GM12878 (cell line): ENCODE measurements around the gene ERBB3. TPM values are rescaled to one million over a fixed set of nuclear protein-coding genes. Genes with fewer than 3 reads are reported as not detected.

Experiments used
- ATAC-seq: fragments of 200-7000 bp; cut with Tn5 transposase; 3 replicates; pipeline ENCODE4 v1.9.1; 2020; ENCODE audit warnings: mild to moderate bottlenecking, moderate library complexity
- BruUV-seq: library from RNA; stranded (reverse); fragments of 400-500 nt; replicated peaks from 2 replicates; lab custom pipeline; 2021; lab: Mats Ljungman, UMichigan
- CTCF ChIA-PET: fragments of 300-600 bp; sonication (Branson Sonifier 250); formaldehyde crosslinking; extraction: SDS; loops from one replicate; lab custom pipeline; 2021; ENCODE audit warnings: inconsistent platforms; lab: Yijun Ruan, JAX
- POLR2A ChIA-PET: fragments of 350-600 bp; formaldehyde crosslinking; extraction: SDS; loops from one replicate; lab custom pipeline; 2021; ENCODE audit warnings: inconsistent platforms; lab: Charles Lee
- RAD21 ChIA-PET: fragments of 300-600 bp; sonication (Branson Sonifier 250); formaldehyde crosslinking; loops from one replicate; lab custom pipeline; 2023; ENCODE audit warnings: antibody characterized with exemption; ENCODE audit not compliant: unreplicated experiment; lab: Charles Lee
- SMC1A ChIA-PET: fragments of 300-600 bp; sonication (Branson Sonifier 250); formaldehyde crosslinking; loops from one replicate; lab custom pipeline; 2023; ENCODE audit not compliant: unreplicated experiment, uncharacterized antibody; lab: Charles Lee
- DNase-seq: peaks from one replicate; pipeline ENCODE4 v3.0.0-alpha.2; 2011; ENCODE audit warnings: low read depth, low spot score
- FAIRE-seq: peaks from 3 replicates; lab custom pipeline; 2011; peaks lifted over from hg19 to GRCh38; lab: Jason Lieb, UNC
- H2AFZ ChIP-seq: 2 replicates; pipeline ENCODE4 v1.6.0; 2011; ENCODE audit warnings: low read depth, low read length, control low read depth; ENCODE audit not compliant: control insufficient read depth
- H3K27ac ChIP-seq: 2 replicates; pipeline ENCODE4 v1.5.1; 2011; ENCODE audit warnings: control low read depth; ENCODE audit not compliant: control insufficient read depth, insufficient read depth
- H3K27me3 ChIP-seq, 2 experiments: replicated peaks in 1 of 2; 2 replicates each; pipeline versions ENCODE4 v1.6.0 to v1.6.1; 2011; ENCODE audit warnings: low read length in 1 of 2; ENCODE audit not compliant: control insufficient read depth in 2 of 2, insufficient read depth in 2 of 2
- H3K36me3 ChIP-seq, 2 experiments: 2 replicates each; pipeline ENCODE4 v1.5.1; 2011; ENCODE audit warnings: low read length in 1 of 2; ENCODE audit not compliant: control insufficient read depth in 2 of 2, insufficient read depth in 2 of 2
- H3K4me1 ChIP-seq: 2 replicates; pipeline ENCODE4 v1.6.1; 2011; ENCODE audit warnings: mild to moderate bottlenecking, low read length, moderate library complexity, mixed read lengths; ENCODE audit not compliant: control insufficient read depth, insufficient read depth
- H3K4me2 ChIP-seq: 2 replicates; pipeline ENCODE4 v1.6.0; 2011; ENCODE audit warnings: control low read depth; ENCODE audit not compliant: control insufficient read depth, insufficient read depth
- H3K4me3 ChIP-seq: fragments of 200-600 bp; sonication (generic); 2 replicates; pipeline ENCODE4 v1.5.1; 2016
- H3K79me2 ChIP-seq: 2 replicates; pipeline ENCODE4 v1.6.0; 2011; ENCODE audit warnings: low read length; ENCODE audit not compliant: control insufficient read depth, insufficient read depth
- H3K9ac ChIP-seq: 2 replicates; pipeline ENCODE4 v1.8.0; 2011; ENCODE audit warnings: low read length, control low read depth, mixed read lengths; ENCODE audit not compliant: control insufficient read depth, insufficient read depth
- H3K9me3 ChIP-seq: replicated peaks from 3 replicates; pipeline ENCODE4 v1.5.1; 2011; ENCODE audit warnings: mild to moderate bottlenecking, low read length; ENCODE audit not compliant: control insufficient read depth, insufficient read depth
- H4K20me1 ChIP-seq: 2 replicates; pipeline ENCODE4 v1.6.0; 2011; ENCODE audit not compliant: control insufficient read depth, insufficient read depth
- BCLAF1 ChIP-seq: fragments of 450-650 bp; IDR thresholded peaks from 2 replicates; pipeline ENCODE4 v1.6.1; 2017; ENCODE audit warnings: antibody characterized with exemption, mild to moderate bottlenecking, moderate library complexity
- CTCF ChIP-seq, 3 experiments: IDR thresholded peaks in 2 of 3; conservative IDR thresholded peaks in 1 of 3; 2 replicates each; pipeline ENCODE4 v1.5.1; 2011; ENCODE audit warnings: low read depth in 3 of 3, low read length in 3 of 3, mild to moderate bottlenecking in 3 of 3, control low read depth in 2 of 3, moderate library complexity in 2 of 3, inconsistent platforms in 1 of 3, mixed read lengths in 1 of 3; ENCODE audit not compliant: control insufficient read depth in 2 of 3, insufficient read depth in 1 of 3; ENCODE audit errors: extremely low read depth in 1 of 3
- IKZF1 ChIP-seq: fragments of 450-650 bp; conservative IDR thresholded peaks from 2 replicates; pipeline ENCODE4 v1.6.1; 2017; ENCODE audit warnings: antibody characterized with exemption, mild to moderate bottlenecking
- IKZF2 ChIP-seq, 2 experiments: fragments of 450-650 bp; IDR thresholded peaks; 2 replicates each; pipeline ENCODE4 v1.6.1; 2017; ENCODE audit warnings: mild to moderate bottlenecking in 2 of 2, moderate library complexity in 2 of 2
- LARP7 ChIP-seq: fragments of 450-650 bp; IDR thresholded peaks from 2 replicates; pipeline ENCODE4 v1.6.1; 2017; ENCODE audit warnings: mild to moderate bottlenecking
- MAX ChIP-seq: IDR thresholded peaks from 2 replicates; pipeline ENCODE4 v1.6.1; 2012; ENCODE audit warnings: low read depth, low read length, improper control_type of control experiment
- MEF2A ChIP-seq: IDR thresholded peaks from 2 replicates; pipeline ENCODE4 v1.6.1; 2011; ENCODE audit warnings: low read depth, mild to moderate bottlenecking, low read length, moderate library complexity; ENCODE audit not compliant: insufficient read depth
- MXI1 ChIP-seq: fragments of 150-350 bp; IDR thresholded peaks from 2 replicates; pipeline ENCODE4 v1.6.1; 2011; ENCODE audit warnings: low read depth, mild to moderate bottlenecking, inconsistent platforms, low read length, improper control_type of control experiment
- MYC ChIP-seq: IDR thresholded peaks from 2 replicates; pipeline ENCODE4 v1.6.1; 2011; ENCODE audit warnings: mild to moderate bottlenecking, low read length, moderate library complexity, inconsistent platforms; ENCODE audit not compliant: insufficient read depth, insufficient replicate concordance, insufficient read length, severe bottlenecking
- RELB ChIP-seq: fragments of 450-650 bp; IDR thresholded peaks from 2 replicates; pipeline ENCODE4 v1.6.1; 2017; ENCODE audit warnings: low read depth, mild to moderate bottlenecking, moderate library complexity
- RUNX3 ChIP-seq: IDR thresholded peaks from 2 replicates; pipeline ENCODE4 v1.6.1; 2012; ENCODE audit warnings: low read length, inconsistent platforms
- SIN3A ChIP-seq: IDR thresholded peaks from 2 replicates; pipeline ENCODE4 v1.6.1; 2012; ENCODE audit warnings: low read depth, low read length, improper control_type of control experiment
- SIX5 ChIP-seq: IDR thresholded peaks from 2 replicates; pipeline ENCODE4 v1.6.1; 2011; ENCODE audit warnings: mild to moderate bottlenecking, low read depth, low read length, moderate library complexity; ENCODE audit not compliant: severe bottlenecking
- TARDBP ChIP-seq: IDR thresholded peaks from 2 replicates; pipeline ENCODE4 v1.6.1; 2016; ENCODE audit warnings: borderline replicate concordance
- WRNIP1 ChIP-seq: IDR thresholded peaks from 2 replicates; pipeline ENCODE4 v1.6.1; 2011; ENCODE audit warnings: low read depth, low read length, improper control_type of control experiment, borderline replicate concordance
- YBX1 ChIP-seq: fragments of 450-650 bp; IDR thresholded peaks from 2 replicates; pipeline ENCODE4 v1.6.1; 2016; ENCODE audit warnings: antibody characterized with exemption
- ZNF622 ChIP-seq: fragments of 450-650 bp; IDR thresholded peaks from 2 replicates; pipeline ENCODE4 v1.6.1; 2017; ENCODE audit warnings: mild to moderate bottlenecking, inconsistent platforms
- WGBS: methylation state at CpG from one replicate; pipeline ENCODE4 v1.1.6; 2016; ENCODE audit warnings: low lambda C conversion rate; ENCODE audit not compliant: insufficient replicate concordance, insufficient coverage; ENCODE audit errors: missing lambda C conversion rate; 5-methylcytosine and 5-hydroxymethylcytosine counted together
- in situ Hi-C: fragments of 300-500 bp; cut with MboI; formaldehyde crosslinking; loops from 9 replicates; pipeline ENCODE4 v1.14.3; 2018; ENCODE audit warnings: mixed read lengths
- intact Hi-C: fragments of 100-400 bp; cut with micrococcal nuclease; formaldehyde crosslinking; loops from one replicate; pipeline ENCODE4 v1.14.2; 2022; ENCODE audit not compliant: unreplicated experiment
- polyA plus RNA-seq, 11 experiments: library from polyadenylated mRNA; depleted of rRNA in 4 of 11; unstranded in 6 of 11; stranded (reverse) in 5 of 11; fragments of >200 nt; fragmentation: Nextera tagmentation in 4 of 11; fragmentation: Illumina TruSeq in 1 of 11; extraction: Ambion mirVana in 4 of 11; extraction: Trizol in 1 of 11; gene quantifications; 1 replicate in 1 of 11; 2 replicates in 10 of 11; pipeline versions ENCODE4 v1.2.1 to v1.2.3, GENCODE V29; 2011 to 2016; ENCODE audit warnings: inconsistent platforms in 2 of 11, missing spikeins in 2 of 11, low read depth in 1 of 11
- total RNA-seq, 4 experiments: library from RNA; depleted of rRNA in 3 of 4; stranded (reverse); fragments of >200 nt in 3 of 4; fragmentation: Illumina TruSeq in 1 of 4; extraction: Trizol in 1 of 4; gene quantifications; 2 replicates each; pipeline versions ENCODE4 v1.2.1 to v1.2.3, GENCODE V29; 2013 to 2021

Gene ERBB3
- total and polyA plus RNA-seq, 10 of the 15 experiments (the other 5 are each of a cell fraction or from before 2014, with no cell fraction given) = 0.03 to 0.72 (median 0.04) TPM; not detected in 5

- ChIA-PET SMC1A (interaction anchor here (0.6 to 4.5 kb wide), 14 partner anchors 9 to 1133 kb away, joined by 3 to 50 read pairs (median 5); partner anchors contain the start of genes ESYT1, MYL6B, PA2G4 and RNF41), RAD21 (interaction anchor here (0.7 to 3.9 kb wide), 12 partner anchors 9 to 381 kb away, joined by 3 to 57 read pairs (median 8); partner anchors contain the start of genes ESYT1, MYL6B, PA2G4 and RNF41), CTCF (interaction anchor here (0.7 to 4.5 kb wide), 28 partner anchors 8 to 450 kb away, joined by 3 to 121 read pairs (median 4); partner anchors contain the start of genes ANKRD52, ESYT1, MYL6 and MYL6B), POLR2A (interaction anchor here (0.5 to 5.5 kb wide), 10 partner anchors 8 to 123 kb away, joined by 3 to 95 read pairs (median 4); partner anchors contain the start of genes ESYT1, PA2G4, RNF41 and SMARCC2)
- in situ Hi-C loops (no loop called here), intact Hi-C loops (loop anchor here (1.0 to 5.0 kb wide), 11 partner anchors 33 to 568 kb away; partner anchors contain the start of genes ANKRD52, CNPY2, DNAJC14 and MYL6B)
- peaks cover 28% of the 10 kb centered on the region for H3K79me2 ChIP-seq
- 2% methylated on average over 2 of the region's 2 CpGs for WGBS
- ATAC-seq = peak; percentile 11; the same call in 2 of the 3 replicates
- H3K9me3 ChIP-seq = no peaks in the 10 kb centered on the region
- H3K4me1 ChIP-seq = peaks cover 15% of the 10 kb centered on the region
- no peaks in the 10 kb centered on the region for H4K20me1 ChIP-seq
- peak overlapping the region; percentile 78 for H3K4me3 ChIP-seq
- peak overlapping the region; percentile 54 for H2AFZ ChIP-seq
- BruUV-seq = no TSS peak
- no peaks in the 10 kb centered on the region for H3K27me3 ChIP-seq
- no peak for DNase-seq
- peak overlapping the region; percentile 99 for H3K4me2 ChIP-seq
- 0 out of 4 replicates have a peak, but pooled peaks cover 0 to 3% of the 10 kb centered on the region in 2 experiments for H3K36me3 ChIP-seq
- FAIRE-seq = peak; percentile 80
- peak overlapping the region; percentile 73; the same call in 1 of the 2 replicates for H3K27ac ChIP-seq
- peak overlapping the region; percentile 80 for H3K9ac ChIP-seq
- TF ChIP-seq YBX1 = no peak
- no peak for TF ChIP-seq ZNF622
- no peak for TF ChIP-seq MEF2A
- peak; percentile 69; the same call in 1 of the 2 replicates for TF ChIP-seq SIN3A
- peak; percentile 67 for TF ChIP-seq RELB
- TF ChIP-seq IKZF2 (IDR thresholded peaks at IDR 0.05) = peak; percentile 7 to 52; a peak in 3 of 4 replicates
- TF ChIP-seq MAX = peak; percentile 88
- TF ChIP-seq SIX5 = no peak
- no peak for TF ChIP-seq TARDBP
- peak; percentile 72 to 87 (median 73) for TF ChIP-seq CTCF (IDR thresholded peaks at IDR 0.05 in 2 of 3, conservative IDR thresholded peaks at IDR 0.05 in 1 of 3; ENCODE audit: control insufficient read depth in 2 of 3, extremely low read depth in 1 of 3, insufficient read depth in 1 of 3, low read depth in 3 of 3, low read length in 3 of 3)
- TF ChIP-seq WRNIP1 = no peak
- TF ChIP-seq MXI1 = peak; percentile 91
- TF ChIP-seq LARP7 = no peak
- no peak for TF ChIP-seq BCLAF1
- TF ChIP-seq RUNX3 = peak; percentile 58; the same call in 1 of the 2 replicates
- TF ChIP-seq IKZF1 = peak; percentile 55
- TF ChIP-seq MYC = peak; percentile 43
Observed at GRCh38 chr12:56119361-56119796, 39.4 kb downstream of the ERBB3 start.
